Astrocyte of the hippocampus (primary cell): ENCODE data around the gene GOLGA6L7.
A peak's percentile ranks its signal among the peaks of the same experiment; 100 is the strongest.
"Not testable (repeated sequence)": the region's sequence is repeated elsewhere in the genome, so short reads cannot be mapped to it uniquely, and the experiment has no call there.

ENCODE experiments used
- DNase-seq: peaks from one replicate; pipeline ENCODE4 v3.0.0; 2011; ENCODE audit warnings: low read depth, low spot score

The GOLGA6L7 gene

GRCh38 chr15:28844147-28844546 is 4.3 kb downstream of the GOLGA6L7 start:
- not testable (repeated sequence) for DNase-seq

GRCh38 chr15:28843520-28843919 is 4.9 kb downstream of the GOLGA6L7 start:
- not testable (repeated sequence) for DNase-seq

GRCh38 chr15:28842210-28842609 is 6.2 kb downstream of the GOLGA6L7 start:
- DNase-seq, result not testable (repeated sequence)

GRCh38 chr15:28840285-28840684 is 8.2 kb downstream of the GOLGA6L7 start:
- not testable (repeated sequence) for DNase-seq

- DNase-seq, result not testable (repeated sequence)
Observed at GRCh38 chr15:28834957-28835585, 13.4 kb downstream of the GOLGA6L7 start.

- peak; percentile 79 for DNase-seq
Observed at GRCh38 chr15:28831897-28832587, 16.4 kb downstream of the GOLGA6L7 start.

- not testable (repeated sequence) for DNase-seq
Observed at GRCh38 chr15:28821420-28821819, 27.0 kb downstream of the GOLGA6L7 start.

GRCh38 chr15:28819930-28820295 is 28.5 kb downstream of the GOLGA6L7 start:
- DNase-seq, result not testable (repeated sequence)

GRCh38 chr15:28819019-28819929 is 29.2 kb downstream of the GOLGA6L7 start:
- peak; percentile 15 for DNase-seq

GRCh38 chr15:28818168-28818567 is 30.3 kb downstream of the GOLGA6L7 start:
- DNase-seq, result not testable (repeated sequence)

- not testable (repeated sequence) for DNase-seq
Observed at GRCh38 chr15:28814059-28814458, 34.4 kb downstream of the GOLGA6L7 start.

- DNase-seq, result not testable (repeated sequence)
Observed at GRCh38 chr15:28813392-28813791, 35.1 kb downstream of the GOLGA6L7 start.

GRCh38 chr15:28811852-28812550 is 36.4 kb downstream of the GOLGA6L7 start:
- not testable (repeated sequence) for DNase-seq

GRCh38 chr15:28810444-28810843 is 38.0 kb downstream of the GOLGA6L7 start:
- DNase-seq, result not testable (repeated sequence)

GRCh38 chr15:28808136-28808535 is 40.3 kb downstream of the GOLGA6L7 start:
- not testable (repeated sequence) for DNase-seq

- not testable (repeated sequence) for DNase-seq
Observed at GRCh38 chr15:28800366-28800765, 48.1 kb downstream of the GOLGA6L7 start.

- DNase-seq, result not testable (repeated sequence)
Observed at GRCh38 chr15:28798234-28798633, 50.2 kb downstream of the GOLGA6L7 start.

- DNase-seq, result not testable (repeated sequence)
Observed at GRCh38 chr15:28794231-28794630, 54.2 kb downstream of the GOLGA6L7 start.
